Thyroid gland (tissue), 4 donors: ENCODE results near the gene TCF12.

Experiments used
- POLR2A ChIP-seq, 2 donors: fragments of 450-650 bp; IDR thresholded peaks; one replicate each; pipeline ENCODE4 v1.6.1; 2017; ENCODE audit warnings: antibody characterized with exemption in 2 of 2, mild to moderate bottlenecking in 2 of 2, moderate library complexity in 1 of 2
- TF ChIP-seq, protein P1 (sequence below), 6 experiments: fragments of 200-600 bp in 3 of 6; fragments of 450-650 bp in 3 of 6; sonication (generic) in 3 of 6; IDR thresholded peaks; one replicate each; pipeline ENCODE4 v1.5.1; 2016 to 2019; ENCODE audit warnings: antibody characterized with exemption in 6 of 6, mild to moderate bottlenecking in 2 of 6, inconsistent platforms in 1 of 6, moderate library complexity in 1 of 6

DNA sequence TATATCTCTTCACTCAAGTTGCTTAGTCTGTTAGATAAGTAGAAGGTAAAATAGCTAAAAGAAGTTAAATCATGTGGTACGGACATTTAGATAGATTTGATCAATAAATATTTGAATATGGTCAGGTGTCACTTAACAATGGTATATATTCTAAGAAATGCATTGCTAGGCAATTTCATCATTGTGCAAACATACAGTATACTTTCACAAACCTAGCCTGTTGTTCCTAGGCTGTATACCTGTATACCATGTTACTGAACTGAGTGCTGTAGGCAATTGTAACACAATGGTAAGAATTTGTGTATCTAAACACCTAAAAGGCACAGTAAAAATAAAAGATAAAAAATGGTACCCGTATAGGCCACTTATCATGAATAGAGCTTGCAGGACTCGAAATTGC is 345.1 kb downstream of the TCF12 start:
- TF ChIP-seq, protein P1, sequence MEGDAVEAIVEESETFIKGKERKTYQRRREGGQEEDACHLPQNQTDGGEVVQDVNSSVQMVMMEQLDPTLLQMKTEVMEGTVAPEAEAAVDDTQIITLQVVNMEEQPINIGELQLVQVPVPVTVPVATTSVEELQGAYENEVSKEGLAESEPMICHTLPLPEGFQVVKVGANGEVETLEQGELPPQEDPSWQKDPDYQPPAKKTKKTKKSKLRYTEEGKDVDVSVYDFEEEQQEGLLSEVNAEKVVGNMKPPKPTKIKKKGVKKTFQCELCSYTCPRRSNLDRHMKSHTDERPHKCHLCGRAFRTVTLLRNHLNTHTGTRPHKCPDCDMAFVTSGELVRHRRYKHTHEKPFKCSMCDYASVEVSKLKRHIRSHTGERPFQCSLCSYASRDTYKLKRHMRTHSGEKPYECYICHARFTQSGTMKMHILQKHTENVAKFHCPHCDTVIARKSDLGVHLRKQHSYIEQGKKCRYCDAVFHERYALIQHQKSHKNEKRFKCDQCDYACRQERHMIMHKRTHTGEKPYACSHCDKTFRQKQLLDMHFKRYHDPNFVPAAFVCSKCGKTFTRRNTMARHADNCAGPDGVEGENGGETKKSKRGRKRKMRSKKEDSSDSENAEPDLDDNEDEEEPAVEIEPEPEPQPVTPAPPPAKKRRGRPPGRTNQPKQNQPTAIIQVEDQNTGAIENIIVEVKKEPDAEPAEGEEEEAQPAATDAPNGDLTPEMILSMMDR (IDR thresholded peaks at IDR 0.05) = no peak
- TF ChIP-seq POLR2A (IDR thresholded peaks at IDR 0.05) = no peak
